ENCODE data around the gene ACE.

Gene ACE

DNA sequence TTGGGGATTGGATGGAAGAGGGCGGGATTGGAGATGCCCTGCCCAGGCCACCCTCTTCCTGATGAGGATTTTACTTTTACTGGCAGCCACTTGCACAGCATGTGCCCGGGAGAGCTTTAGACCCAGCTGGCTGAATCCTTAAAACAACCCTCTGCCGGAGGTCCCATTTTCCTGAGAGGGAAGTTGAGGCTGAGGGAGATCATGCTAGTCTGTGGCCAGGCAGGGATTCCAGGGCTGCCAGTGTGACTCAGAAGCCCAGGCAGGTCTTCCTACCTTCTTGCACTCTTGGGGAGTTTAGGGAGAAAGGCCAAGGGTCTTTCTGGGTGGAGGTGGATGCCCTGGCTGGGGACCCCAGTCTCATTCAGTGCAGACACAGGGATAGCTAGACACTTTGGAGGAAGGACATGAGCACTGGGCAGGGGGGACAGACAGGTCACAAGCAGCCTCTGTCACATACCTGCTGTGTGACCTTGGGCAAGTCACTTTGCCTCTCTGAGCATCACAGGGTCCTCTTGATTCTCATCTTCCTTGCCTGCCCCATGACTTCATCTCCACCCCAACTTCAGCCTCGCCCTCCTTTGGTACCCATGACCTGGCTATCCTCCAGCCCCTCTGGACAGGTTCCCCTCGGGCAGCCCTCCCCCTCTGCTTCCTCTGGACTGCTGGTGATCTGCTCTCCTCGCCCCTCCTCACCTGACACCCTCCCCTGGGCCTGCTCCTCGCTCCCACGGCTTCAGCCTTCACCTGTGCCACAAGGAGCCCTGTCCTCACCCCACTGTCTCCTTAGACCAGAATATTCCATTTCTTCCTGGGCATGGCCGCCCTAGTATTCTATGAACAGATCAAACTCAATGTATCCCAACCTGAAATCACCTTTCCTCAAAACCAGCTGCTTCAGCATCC lies 62.1 kb downstream of the ACE start:
- no peak for DNase-seq

DNA sequence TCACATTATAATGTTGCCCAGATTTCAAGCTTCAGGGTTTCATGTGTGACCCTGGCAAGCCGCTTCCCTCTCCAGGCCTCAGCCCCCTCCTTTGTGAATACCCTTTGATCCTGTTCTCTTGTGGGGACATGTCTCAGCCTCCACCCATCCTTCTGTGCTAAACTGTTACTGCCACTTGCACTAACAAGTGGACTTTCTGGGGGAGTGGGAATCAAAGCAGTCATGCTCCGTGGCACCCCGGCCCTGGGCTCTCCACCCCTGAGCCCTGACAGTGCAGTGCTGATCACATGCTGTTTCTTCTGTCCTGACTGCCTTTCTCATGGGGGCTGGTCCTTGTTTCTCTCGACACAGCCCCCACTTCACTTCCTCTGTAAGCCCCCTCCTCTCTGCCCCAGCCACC lies 63.7 kb downstream of the ACE start:
- no peak for DNase-seq

DNA sequence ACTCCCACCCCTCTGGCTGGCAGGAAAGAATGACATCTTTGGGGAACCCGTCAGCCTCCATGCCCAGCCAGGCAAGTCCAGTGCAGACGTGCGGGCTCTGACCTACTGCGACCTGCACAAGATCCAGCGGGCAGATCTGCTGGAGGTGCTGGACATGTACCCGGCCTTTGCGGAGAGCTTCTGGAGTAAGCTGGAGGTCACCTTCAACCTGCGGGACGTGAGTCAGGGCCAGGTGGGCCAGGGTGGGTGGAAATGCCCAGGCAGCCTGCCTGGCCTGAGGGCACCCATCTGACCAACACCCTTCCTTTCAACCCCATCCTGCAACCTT lies 65.3 kb downstream of the ACE start:
- no peak for DNase-seq

DNA sequence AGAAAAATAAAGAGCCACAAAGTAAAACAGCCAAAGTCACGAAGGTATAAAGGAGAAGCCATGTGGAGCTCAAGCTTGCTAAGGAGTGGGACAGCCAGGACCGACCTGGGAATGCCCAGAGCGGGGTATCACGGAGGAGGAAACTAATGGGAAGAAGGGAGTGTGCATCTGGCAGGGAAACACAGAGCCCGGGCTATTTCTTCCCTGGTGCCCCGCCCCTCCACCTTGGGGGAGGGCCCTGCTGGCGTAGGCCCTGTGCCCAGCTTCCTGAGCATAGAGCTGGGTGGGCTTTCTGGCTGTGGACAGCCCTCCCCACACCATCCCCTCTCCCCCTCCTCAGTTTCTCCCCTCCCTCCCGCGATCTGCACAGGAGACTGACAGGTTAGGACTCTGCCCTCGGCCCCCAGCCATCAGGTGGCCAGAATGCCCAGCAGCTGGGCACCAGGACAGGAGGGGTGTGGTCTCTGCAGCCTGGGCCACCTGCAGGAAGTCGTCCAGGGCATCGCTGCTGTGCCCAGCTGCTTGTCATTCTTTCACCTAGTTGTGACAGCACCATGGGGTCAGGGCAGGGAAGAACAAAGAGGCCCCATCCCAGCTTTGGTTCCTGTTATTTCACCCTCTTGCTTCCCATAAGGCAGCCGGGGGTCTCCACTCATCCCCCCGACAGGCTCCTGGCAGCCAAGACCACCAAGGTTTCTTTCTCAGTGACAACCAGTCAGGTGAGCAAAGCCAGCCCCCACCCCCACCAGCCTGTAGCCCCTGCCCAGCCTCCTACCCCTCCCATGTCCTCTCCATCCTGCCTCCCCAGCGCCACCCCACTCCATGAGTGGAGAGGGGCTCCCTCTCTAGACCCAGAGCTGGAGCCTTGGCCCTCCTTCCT lies 66.3 kb downstream of the ACE start:
- DNase-seq = no peak

DNA sequence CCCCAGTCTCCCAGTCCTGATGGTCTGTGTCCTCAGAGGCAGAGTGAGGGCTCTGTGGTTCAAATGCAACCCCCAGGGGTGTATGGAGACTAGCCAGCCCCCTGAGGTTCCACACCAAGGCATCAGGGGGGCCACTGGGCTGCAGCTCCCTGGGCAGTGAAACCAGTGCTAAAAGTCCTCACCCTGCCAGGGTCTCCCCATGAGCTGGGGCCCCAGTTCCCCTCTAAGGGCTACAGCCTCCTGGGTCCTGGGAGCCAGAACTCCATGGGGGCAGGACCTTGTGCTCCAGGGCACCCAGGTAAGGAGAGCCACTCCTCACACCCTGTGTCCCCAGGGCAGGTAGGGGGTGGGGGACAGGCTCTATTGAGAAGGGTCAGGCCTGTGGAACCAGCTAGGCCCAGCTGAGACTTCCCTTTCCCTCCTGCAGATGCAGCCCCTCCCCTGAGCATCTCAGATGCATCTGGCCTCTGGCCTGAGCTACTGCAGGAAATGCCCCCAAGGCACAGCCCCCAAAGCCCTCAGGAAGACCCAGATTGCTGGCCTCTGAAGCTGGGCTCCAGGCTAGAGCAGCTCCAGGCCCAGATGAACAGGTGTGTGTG lies 67.1 kb downstream of the ACE start:
- DNase-seq = no peak

DNA sequence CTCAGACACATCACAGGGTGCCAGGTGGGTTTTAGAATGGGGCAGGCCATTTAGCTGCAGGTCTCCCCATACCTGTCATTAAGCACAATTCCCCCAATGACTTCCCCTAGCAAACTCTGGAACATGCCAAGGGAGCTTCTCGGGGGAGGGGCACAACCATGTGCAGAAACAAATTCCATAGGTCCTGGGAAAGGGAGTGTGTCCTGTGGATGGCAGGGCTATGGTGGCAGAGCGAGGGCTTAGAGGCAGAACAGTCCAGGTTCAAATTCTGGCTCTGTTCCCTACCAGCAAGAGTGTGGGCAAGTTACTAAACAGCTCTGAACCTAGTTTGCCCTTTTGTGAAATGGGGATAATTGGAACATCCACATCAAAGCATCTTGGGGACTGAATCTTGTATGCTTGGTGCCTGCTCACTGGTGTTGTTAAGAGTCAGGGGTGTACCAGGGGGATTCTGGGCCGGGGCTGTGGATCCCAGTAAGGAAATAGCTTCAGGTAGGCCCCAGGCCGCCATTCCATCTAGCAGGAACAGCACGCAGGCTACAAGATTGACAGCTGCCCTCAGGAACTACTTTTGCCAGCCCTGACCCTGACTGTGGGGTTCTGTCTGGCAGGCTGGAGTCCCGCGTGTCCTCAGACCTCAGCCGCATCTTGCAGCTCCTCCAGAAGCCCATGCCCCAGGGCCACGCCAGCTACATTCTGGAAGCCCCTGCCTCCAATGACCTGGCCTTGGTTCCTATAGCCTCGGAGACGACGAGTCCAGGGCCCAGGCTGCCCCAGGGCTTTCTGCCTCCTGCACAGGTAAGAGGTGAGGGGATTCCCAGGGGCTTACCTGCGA lies 67.8 kb downstream of the ACE start:
- DNase-seq = no peak

DNA sequence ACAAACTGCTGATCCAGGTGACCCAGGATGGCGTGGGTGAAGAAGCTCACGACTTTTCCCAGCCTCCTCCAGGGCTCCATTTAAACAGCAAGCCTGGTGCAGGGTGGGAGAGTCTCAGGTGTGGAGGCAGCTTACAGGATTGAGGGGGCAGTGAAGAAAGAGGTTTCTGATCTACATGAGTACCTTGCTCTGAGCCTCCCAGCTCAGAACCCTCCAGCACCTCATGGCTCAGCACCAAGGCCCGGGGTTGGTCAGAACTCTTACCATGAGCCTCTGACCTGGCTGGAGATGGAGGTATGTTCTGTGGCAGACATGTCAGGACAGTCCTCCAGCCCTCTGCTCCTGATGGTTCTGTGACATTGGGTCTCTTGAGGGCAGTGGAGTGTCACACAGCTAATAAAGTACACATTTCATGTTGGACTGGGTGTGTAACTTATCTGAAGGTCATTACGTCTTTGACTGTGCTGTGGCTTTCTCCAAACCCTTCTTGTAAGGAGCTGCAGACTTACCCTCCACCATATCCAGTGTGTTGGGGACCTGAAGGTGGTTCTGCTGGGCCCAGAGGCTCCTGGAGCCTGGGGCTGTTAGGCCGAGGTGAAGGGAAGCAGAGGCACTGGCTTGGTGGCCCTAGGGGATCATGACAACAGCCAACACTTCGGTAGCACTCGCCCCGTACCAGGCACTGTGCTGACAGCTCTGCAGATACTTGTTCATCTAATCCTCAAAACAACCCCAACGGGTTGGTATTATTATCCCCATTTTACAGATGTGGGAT lies 69.6 kb downstream of the ACE start:
- no peak for DNase-seq

DNA sequence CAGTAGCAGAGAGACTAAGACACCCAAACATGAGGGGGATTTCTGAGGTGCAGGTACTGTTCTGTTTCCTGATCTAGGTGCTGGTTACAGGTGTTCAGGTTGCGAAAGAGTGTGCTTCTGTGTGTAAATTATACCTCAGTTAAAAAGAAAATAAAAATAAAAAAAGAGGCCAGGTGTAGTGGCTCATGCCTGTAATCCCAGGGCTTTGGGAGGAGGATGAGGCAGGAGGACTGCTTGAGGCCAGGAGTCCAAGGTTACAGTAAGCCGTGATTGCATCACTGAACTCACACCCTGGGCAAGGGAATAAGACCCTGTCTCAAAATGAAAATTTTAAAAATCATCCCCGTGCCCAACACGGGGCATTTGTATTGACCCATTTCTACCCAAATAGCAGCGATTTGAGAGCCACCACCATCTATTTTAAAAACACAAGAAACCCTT lies 70.2 kb downstream of the ACE start:
- no peak for DNase-seq
